GM23338 (cell line): Measurements from ENCODE around the gene SULF2. TPM values are rescaled to one million over a fixed set of nuclear protein-coding genes. Genes with fewer than 3 reads are reported as not detected.

ENCODE experiments used
- ATAC-seq: fragments of 200-7000 bp; cut with Tn5 transposase; 3 replicates; pipeline ENCODE4 v1.9.1; 2020
- DNase-seq: peaks from one replicate; pipeline ENCODE4 v3.0.0-alpha.2; 2015; ENCODE audit warnings: low spot score
- H2AFZ ChIP-seq: fragments of 200-600 bp; sonication (generic); 2 replicates; pipeline ENCODE4 v1.8.0; 2016; ENCODE audit warnings: antibody characterized with exemption, mild to moderate bottlenecking, moderate library complexity
- H3F3A ChIP-seq: fragments of 200-600 bp; sonication (generic); replicated peaks from 2 replicates; pipeline ENCODE4 v1.8.0; 2017; ENCODE audit warnings: antibody characterized with exemption, mixed run types, low read depth
- H3K27ac ChIP-seq: fragments of 200-600 bp; sonication (generic); 2 replicates; pipeline ENCODE4 v1.6.1; 2016; ENCODE audit warnings: low read depth
- H3K27me3 ChIP-seq: fragments of 200-600 bp; sonication (generic); 2 replicates; pipeline ENCODE4 v1.8.0; 2016; ENCODE audit warnings: mild to moderate bottlenecking, mixed run types, moderate library complexity; ENCODE audit not compliant: insufficient read depth
- H3K36me3 ChIP-seq: fragments of 200-600 bp; sonication (generic); 2 replicates; pipeline ENCODE4 v1.8.0; 2016; ENCODE audit warnings: mild to moderate bottlenecking; ENCODE audit not compliant: insufficient read depth
- H3K4me1 ChIP-seq: fragments of 200-600 bp; sonication (generic); 2 replicates; pipeline ENCODE4 v1.8.0; 2016; ENCODE audit warnings: mild to moderate bottlenecking, moderate library complexity; ENCODE audit not compliant: insufficient read depth
- H3K4me2 ChIP-seq: fragments of 200-600 bp; sonication (generic); 2 replicates; pipeline ENCODE4 v1.7.1; 2017; ENCODE audit warnings: mixed run types
- H3K4me3 ChIP-seq: fragments of 200-600 bp; sonication (generic); 2 replicates; pipeline ENCODE4 v1.6.1; 2016; ENCODE audit warnings: mixed run types
- H3K79me2 ChIP-seq: fragments of 200-600 bp; sonication (generic); replicated peaks from 2 replicates; pipeline ENCODE4 v1.8.0; 2017; ENCODE audit warnings: mild to moderate bottlenecking; ENCODE audit not compliant: insufficient read depth
- H3K9me2 ChIP-seq: fragments of 200-600 bp; sonication (generic); 2 replicates; pipeline ENCODE4 v1.8.0; 2017; ENCODE audit not compliant: insufficient read depth
- H4K20me1 ChIP-seq: fragments of 200-600 bp; sonication (generic); replicated peaks from 2 replicates; pipeline ENCODE4 v1.8.0; 2017; ENCODE audit warnings: mild to moderate bottlenecking; ENCODE audit not compliant: insufficient read depth
- H3K27ac Mint-ChIP-seq: 2 replicates; pipeline ENCODE4 v1.8.0; 2020; ENCODE audit warnings: inconsistent platforms, mild to moderate bottlenecking, moderate library complexity, mixed read lengths
- H3K27me3 Mint-ChIP-seq: 3 replicates; pipeline ENCODE4 v1.8.0; 2022; ENCODE audit warnings: low read depth, mild to moderate bottlenecking, moderate library complexity, mixed read lengths, inconsistent platforms; ENCODE audit not compliant: insufficient read depth, poor library complexity
- H3K36me3 Mint-ChIP-seq: 3 replicates; pipeline ENCODE4 v1.8.0; 2021; ENCODE audit warnings: low read depth, mild to moderate bottlenecking, inconsistent platforms, moderate library complexity, mixed read lengths
- H3K4me1 Mint-ChIP-seq: 3 replicates; pipeline ENCODE4 v1.8.0; 2020; ENCODE audit warnings: mild to moderate bottlenecking, inconsistent platforms, mixed read lengths
- H3K4me3 Mint-ChIP-seq: 3 replicates; pipeline ENCODE4 v1.8.0; 2021; ENCODE audit warnings: moderate library complexity, mild to moderate bottlenecking, inconsistent platforms, mixed read lengths
- H3K9me3 Mint-ChIP-seq: 3 replicates; pipeline ENCODE4 v1.8.0; 2020; ENCODE audit warnings: moderate library complexity, mild to moderate bottlenecking, inconsistent platforms, mixed read lengths
- CREB1 ChIP-seq: fragments of 250-450 bp; sonication (Bioruptor Pico); IDR thresholded peaks from 2 replicates; pipeline ENCODE4 v1.5.0; 2020; ENCODE audit warnings: low read depth, mild to moderate bottlenecking, moderate library complexity
- EZH2 ChIP-seq: fragments of 200-600 bp; sonication (generic); IDR thresholded peaks from one replicate; pipeline ENCODE4 v1.8.0; 2017; ENCODE audit warnings: antibody characterized with exemption, mild to moderate bottlenecking, low read depth; ENCODE audit not compliant: unreplicated experiment
- EZH2phosphoT487 ChIP-seq: fragments of 200-600 bp; sonication (generic); IDR thresholded peaks from one replicate; pipeline ENCODE4 v1.8.1; 2018; ENCODE audit warnings: antibody characterized with exemption; ENCODE audit not compliant: unreplicated experiment
- JUNB ChIP-seq: IDR thresholded peaks from one replicate; pipeline ENCODE4 v1.6.1; 2016; ENCODE audit warnings: antibody characterized with exemption; ENCODE audit not compliant: unreplicated experiment
- NANOG ChIP-seq: IDR thresholded peaks from 2 replicates; pipeline ENCODE4 v1.6.1; 2016; ENCODE audit warnings: antibody characterized with exemption, borderline replicate concordance
- POLR2AphosphoS5 ChIP-seq: IDR thresholded peaks from 2 replicates; pipeline ENCODE4 v1.6.1; 2016; ENCODE audit warnings: antibody characterized with exemption, low read depth
- STAT1 ChIP-seq: IDR thresholded peaks from one replicate; pipeline ENCODE4 v1.6.1; 2016; ENCODE audit warnings: antibody characterized with exemption; ENCODE audit not compliant: unreplicated experiment
- ZNF114 ChIP-seq: fragments of 250-450 bp; sonication (Bioruptor Pico); IDR thresholded peaks from 2 replicates; pipeline ENCODE4 v1.5.0; 2020; ENCODE audit warnings: mild to moderate bottlenecking, moderate library complexity
- ZNF331 ChIP-seq: fragments of 250-450 bp; sonication (Bioruptor Pico); IDR thresholded peaks from 2 replicates; pipeline ENCODE4 v1.5.0; 2020; ENCODE audit warnings: low read depth, mild to moderate bottlenecking, moderate library complexity
- polyA plus RNA-seq: library from polyadenylated mRNA; unstranded; fragments of >200 nt; fragmentation: Nextera tagmentation; extraction: Ambion mirVana; gene quantifications from 2 replicates; pipeline ENCODE4 v1.2.1, GENCODE V29; 2016
- total RNA-seq: library from RNA; depleted of rRNA; stranded (reverse); fragments of >200 nt; shearing (Covaris generic); gene quantifications from 2 replicates; pipeline ENCODE4 v1.2.3, GENCODE V29; 2014
- TF ChIP-seq, protein P1 (sequence below), 2 experiments: fragments of 200-600 bp in 1 of 2; sonication (generic) in 1 of 2; conservative IDR thresholded peaks; 2 replicates each; pipeline versions ENCODE4 v1.5.1 to v1.6.1; 2016 to 2017; ENCODE audit warnings: antibody characterized with exemption in 2 of 2, low read depth in 2 of 2, mild to moderate bottlenecking in 2 of 2, moderate library complexity in 1 of 2
- TF ChIP-seq, protein P2 (sequence below): IDR thresholded peaks from 2 replicates; pipeline ENCODE4 v1.6.1; 2016; ENCODE audit warnings: antibody characterized with exemption
- TF ChIP-seq, protein P3 (sequence below): fragments of 250-450 bp; sonication (Bioruptor Pico); IDR thresholded peaks from 2 replicates; pipeline ENCODE4 v1.5.0; 2020; ENCODE audit warnings: mild to moderate bottlenecking, moderate library complexity

The SULF2 gene
- total and polyA plus RNA-seq, 2 experiments from 2014 or later: 9.5 to 20.7 TPM

DNA sequence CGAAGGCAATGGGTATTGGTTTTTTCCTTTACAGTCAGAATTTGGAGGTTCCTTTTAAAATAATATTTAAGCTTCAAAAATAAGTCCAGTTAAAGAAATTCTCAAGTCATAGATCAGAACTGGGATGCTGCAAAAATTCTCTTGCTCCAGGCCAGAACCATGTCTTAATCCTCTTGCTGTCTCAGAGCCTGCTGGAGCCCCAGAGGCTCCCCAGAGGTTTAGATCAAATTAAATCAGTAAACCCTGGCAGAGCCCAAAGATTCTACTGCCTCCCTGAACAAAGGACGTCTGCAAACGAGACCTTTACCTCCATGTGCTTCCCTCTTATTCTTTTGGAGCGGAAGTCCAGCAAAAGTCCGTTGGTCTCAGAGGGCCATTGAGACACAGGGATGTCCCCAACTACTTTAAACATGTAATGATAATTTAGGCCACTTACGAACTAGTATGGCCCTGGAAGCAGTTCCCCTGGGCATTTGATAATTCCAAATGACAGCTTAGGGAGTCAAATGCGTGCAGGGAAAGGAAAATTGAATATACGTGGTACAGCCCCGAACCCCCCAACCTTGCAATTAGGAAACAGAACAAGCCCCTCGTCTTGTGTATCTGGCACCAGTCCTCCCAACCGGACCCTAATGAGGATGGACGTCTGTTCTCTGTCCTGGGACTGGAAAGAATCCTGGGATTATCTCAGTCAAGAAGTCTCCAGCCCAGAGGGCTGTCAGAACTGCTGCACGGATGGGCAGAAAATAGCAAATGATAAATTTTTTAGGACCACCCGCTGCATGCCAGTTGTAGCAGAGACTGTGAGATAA is 31.5 kb downstream of the SULF2 start:
- ATAC-seq: no peak
- Mint-ChIP-seq H3K4me1 (peaks cover 19% of the 10 kb centered on the region), H3K27me3 (peaks cover 4% of the 10 kb centered on the region), H3K4me3 (no peak overlapping the region), H3K27ac (no peak overlapping the region), H3K9me3 (no peaks in the 10 kb centered on the region), H3K36me3 (no peaks in the 10 kb centered on the region)
- no peak overlapping the region for H2AFZ ChIP-seq
- H3K79me2 ChIP-seq: no peaks in the 10 kb centered on the region
- no peaks in the 10 kb centered on the region for H4K20me1 ChIP-seq
- no peak overlapping the region for H3K27ac ChIP-seq
- H3F3A ChIP-seq: no peaks in the 10 kb centered on the region
- peaks cover 9% of the 10 kb centered on the region for H3K4me1 ChIP-seq
- TF ChIP-seq JUNB: no peak
- no peak for TF ChIP-seq ZNF114
- no peak for TF ChIP-seq CREB1 (CRISPR knock-in tag)
- no peak for TF ChIP-seq EZH2
- no peak overlapping the region for H3K4me3 ChIP-seq
- no peaks in the 10 kb centered on the region for H3K9me2 ChIP-seq
- H3K36me3 ChIP-seq: no peaks in the 10 kb centered on the region
- H3K4me2 ChIP-seq: no peak overlapping the region
- no peak for DNase-seq
- H3K27me3 ChIP-seq: no peaks in the 10 kb centered on the region

DNA sequence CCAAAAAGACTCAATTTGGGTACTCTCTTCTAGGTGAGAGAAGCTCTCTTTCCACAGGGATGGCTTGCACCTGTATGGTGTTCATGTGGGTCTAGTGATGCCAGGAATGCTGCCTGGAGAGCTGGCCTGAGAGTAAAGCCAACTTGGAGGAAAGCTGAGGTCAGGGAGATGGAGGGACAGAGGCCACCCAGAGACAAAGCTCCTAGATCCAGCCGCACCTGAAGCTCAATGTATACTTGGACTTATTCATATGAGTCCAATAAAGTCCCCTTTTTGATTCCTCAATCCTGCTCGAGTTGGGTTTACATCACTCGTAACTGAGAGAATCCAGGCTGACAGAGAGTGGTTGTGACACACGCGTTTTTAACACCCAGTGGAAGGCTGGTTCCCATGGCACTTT is 33.8 kb downstream of the SULF2 start:
- H2AFZ ChIP-seq: no peak overlapping the region
- no peaks in the 10 kb centered on the region for H3K9me2 ChIP-seq
- DNase-seq (no peak), ATAC-seq (no peak)
- Mint-ChIP-seq H3K4me1 (peaks cover 6% of the 10 kb centered on the region), H3K36me3 (no peaks in the 10 kb centered on the region), H3K27ac (no peak overlapping the region), H3K9me3 (no peaks in the 10 kb centered on the region), H3K4me3 (no peak overlapping the region), H3K27me3 (no peaks in the 10 kb centered on the region)
- H3K36me3 ChIP-seq: no peaks in the 10 kb centered on the region
- H4K20me1 ChIP-seq: no peaks in the 10 kb centered on the region
- H3K4me3 ChIP-seq: no peak overlapping the region
- no peaks in the 10 kb centered on the region for H3F3A ChIP-seq
- no peaks in the 10 kb centered on the region for H3K79me2 ChIP-seq
- no peak overlapping the region for H3K27ac ChIP-seq
- no peak overlapping the region for H3K4me2 ChIP-seq
- no peaks in the 10 kb centered on the region for H3K27me3 ChIP-seq
- no peaks in the 10 kb centered on the region for H3K4me1 ChIP-seq
- TF ChIP-seq, protein P1, sequence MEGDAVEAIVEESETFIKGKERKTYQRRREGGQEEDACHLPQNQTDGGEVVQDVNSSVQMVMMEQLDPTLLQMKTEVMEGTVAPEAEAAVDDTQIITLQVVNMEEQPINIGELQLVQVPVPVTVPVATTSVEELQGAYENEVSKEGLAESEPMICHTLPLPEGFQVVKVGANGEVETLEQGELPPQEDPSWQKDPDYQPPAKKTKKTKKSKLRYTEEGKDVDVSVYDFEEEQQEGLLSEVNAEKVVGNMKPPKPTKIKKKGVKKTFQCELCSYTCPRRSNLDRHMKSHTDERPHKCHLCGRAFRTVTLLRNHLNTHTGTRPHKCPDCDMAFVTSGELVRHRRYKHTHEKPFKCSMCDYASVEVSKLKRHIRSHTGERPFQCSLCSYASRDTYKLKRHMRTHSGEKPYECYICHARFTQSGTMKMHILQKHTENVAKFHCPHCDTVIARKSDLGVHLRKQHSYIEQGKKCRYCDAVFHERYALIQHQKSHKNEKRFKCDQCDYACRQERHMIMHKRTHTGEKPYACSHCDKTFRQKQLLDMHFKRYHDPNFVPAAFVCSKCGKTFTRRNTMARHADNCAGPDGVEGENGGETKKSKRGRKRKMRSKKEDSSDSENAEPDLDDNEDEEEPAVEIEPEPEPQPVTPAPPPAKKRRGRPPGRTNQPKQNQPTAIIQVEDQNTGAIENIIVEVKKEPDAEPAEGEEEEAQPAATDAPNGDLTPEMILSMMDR (conservative IDR thresholded peaks at IDR 0.05; ENCODE audit: low read depth in 2 of 2): no peak
- TF ChIP-seq NANOG (no peak), STAT1 (no peak), POLR2AphosphoS5 (no peak), EZH2phosphoT487 (no peak), JUNB (no peak), ZNF331 (CRISPR knock-in tag) (no peak), CREB1 (CRISPR knock-in tag) (no peak), ZNF114 (no peak), EZH2 (no peak)
- TF ChIP-seq, protein P2, sequence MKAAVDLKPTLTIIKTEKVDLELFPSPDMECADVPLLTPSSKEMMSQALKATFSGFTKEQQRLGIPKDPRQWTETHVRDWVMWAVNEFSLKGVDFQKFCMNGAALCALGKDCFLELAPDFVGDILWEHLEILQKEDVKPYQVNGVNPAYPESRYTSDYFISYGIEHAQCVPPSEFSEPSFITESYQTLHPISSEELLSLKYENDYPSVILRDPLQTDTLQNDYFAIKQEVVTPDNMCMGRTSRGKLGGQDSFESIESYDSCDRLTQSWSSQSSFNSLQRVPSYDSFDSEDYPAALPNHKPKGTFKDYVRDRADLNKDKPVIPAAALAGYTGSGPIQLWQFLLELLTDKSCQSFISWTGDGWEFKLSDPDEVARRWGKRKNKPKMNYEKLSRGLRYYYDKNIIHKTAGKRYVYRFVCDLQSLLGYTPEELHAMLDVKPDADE: no peak
- TF ChIP-seq, protein P3, sequence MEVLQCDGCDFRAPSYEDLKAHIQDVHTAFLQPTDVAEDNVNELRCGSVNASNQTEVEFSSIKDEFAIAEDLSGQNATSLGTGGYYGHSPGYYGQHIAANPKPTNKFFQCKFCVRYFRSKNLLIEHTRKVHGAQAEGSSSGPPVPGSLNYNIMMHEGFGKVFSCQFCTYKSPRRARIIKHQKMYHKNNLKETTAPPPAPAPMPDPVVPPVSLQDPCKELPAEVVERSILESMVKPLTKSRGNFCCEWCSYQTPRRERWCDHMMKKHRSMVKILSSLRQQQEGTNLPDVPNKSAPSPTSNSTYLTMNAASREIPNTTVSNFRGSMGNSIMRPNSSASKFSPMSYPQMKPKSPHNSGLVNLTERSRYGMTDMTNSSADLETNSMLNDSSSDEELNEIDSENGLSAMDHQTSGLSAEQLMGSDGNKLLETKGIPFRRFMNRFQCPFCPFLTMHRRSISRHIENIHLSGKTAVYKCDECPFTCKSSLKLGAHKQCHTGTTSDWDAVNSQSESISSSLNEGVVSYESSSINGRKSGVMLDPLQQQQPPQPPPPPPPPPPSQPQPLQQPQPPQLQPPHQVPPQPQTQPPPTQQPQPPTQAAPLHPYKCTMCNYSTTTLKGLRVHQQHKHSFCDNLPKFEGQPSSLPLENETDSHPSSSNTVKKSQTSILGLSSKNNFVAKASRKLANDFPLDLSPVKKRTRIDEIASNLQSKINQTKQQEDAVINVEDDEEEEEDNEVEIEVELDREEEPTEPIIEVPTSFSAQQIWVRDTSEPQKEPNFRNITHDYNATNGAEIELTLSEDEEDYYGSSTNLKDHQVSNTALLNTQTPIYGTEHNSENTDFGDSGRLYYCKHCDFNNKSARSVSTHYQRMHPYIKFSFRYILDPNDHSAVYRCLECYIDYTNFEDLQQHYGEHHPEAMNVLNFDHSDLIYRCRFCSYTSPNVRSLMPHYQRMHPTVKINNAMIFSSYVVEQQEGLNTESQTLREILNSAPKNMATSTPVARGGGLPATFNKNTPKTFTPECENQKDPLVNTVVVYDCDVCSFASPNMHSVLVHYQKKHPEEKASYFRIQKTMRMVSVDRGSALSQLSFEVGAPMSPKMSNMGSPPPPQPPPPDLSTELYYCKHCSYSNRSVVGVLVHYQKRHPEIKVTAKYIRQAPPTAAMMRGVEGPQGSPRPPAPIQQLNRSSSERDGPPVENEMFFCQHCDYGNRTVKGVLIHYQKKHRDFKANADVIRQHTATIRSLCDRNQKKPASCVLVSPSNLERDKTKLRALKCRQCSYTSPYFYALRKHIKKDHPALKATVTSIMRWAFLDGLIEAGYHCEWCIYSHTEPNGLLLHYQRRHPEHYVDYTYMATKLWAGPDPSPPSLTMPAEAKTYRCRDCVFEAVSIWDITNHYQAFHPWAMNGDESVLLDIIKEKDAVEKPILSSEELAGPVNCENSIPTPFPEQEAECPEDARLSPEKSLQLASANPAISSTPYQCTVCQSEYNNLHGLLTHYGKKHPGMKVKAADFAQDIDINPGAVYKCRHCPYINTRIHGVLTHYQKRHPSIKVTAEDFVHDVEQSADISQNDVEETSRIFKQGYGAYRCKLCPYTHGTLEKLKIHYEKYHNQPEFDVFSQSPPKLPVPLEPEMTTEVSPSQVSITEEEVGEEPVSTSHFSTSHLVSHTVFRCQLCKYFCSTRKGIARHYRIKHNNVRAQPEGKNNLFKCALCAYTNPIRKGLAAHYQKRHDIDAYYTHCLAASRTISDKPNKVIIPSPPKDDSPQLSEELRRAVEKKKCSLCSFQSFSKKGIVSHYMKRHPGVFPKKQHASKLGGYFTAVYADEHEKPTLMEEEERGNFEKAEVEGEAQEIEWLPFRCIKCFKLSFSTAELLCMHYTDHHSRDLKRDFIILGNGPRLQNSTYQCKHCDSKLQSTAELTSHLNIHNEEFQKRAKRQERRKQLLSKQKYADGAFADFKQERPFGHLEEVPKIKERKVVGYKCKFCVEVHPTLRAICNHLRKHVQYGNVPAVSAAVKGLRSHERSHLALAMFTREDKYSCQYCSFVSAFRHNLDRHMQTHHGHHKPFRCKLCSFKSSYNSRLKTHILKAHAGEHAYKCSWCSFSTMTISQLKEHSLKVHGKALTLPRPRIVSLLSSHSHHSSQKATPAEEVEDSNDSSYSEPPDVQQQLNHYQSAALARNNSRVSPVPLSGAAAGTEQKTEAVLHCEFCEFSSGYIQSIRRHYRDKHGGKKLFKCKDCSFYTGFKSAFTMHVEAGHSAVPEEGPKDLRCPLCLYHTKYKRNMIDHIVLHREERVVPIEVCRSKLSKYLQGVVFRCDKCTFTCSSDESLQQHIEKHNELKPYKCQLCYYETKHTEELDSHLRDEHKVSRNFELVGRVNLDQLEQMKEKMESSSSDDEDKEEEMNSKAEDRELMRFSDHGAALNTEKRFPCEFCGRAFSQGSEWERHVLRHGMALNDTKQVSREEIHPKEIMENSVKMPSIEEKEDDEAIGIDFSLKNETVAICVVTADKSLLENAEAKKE (CRISPR knock-in tag): no peak
